WERI-Rb-1 (cell line): Measurements from ENCODE around the gene HHIP.

ENCODE experiments used
- DNase-seq: peaks from one replicate; pipeline ENCODE4 v3.0.0-alpha.2; 2020
- H3K27ac ChIP-seq: fragments of 250-450 bp; sonication (Bioruptor Pico); 2 replicates; pipeline ENCODE4 v1.5.1; 2020; ENCODE audit warnings: mild to moderate bottlenecking, moderate library complexity
- H3K27me3 ChIP-seq: fragments of 250-450 bp; sonication (Bioruptor Pico); 2 replicates; pipeline ENCODE4 v1.5.1; 2021; ENCODE audit warnings: mild to moderate bottlenecking, low read depth, moderate library complexity; ENCODE audit not compliant: insufficient read depth, severe bottlenecking
- H3K36me3 ChIP-seq: fragments of 250-450 bp; sonication (Bioruptor Pico); 2 replicates; pipeline ENCODE4 v1.5.1; 2020; ENCODE audit warnings: mild to moderate bottlenecking, moderate library complexity
- H3K4me3 ChIP-seq: 2 replicates; pipeline ENCODE4 v1.5.1; 2011; ENCODE audit warnings: low read depth, mild to moderate bottlenecking, control low read depth, low read length
- H3K9me3 ChIP-seq: fragments of 250-450 bp; sonication (Bioruptor Pico); 2 replicates; pipeline ENCODE4 v1.5.1; 2021; ENCODE audit warnings: mild to moderate bottlenecking, moderate library complexity; ENCODE audit not compliant: severe bottlenecking
- TF ChIP-seq, protein P1 (sequence below): IDR thresholded peaks from 2 replicates; pipeline ENCODE4 v1.5.1; 2011; ENCODE audit warnings: low read depth, mild to moderate bottlenecking, control low read depth, inconsistent platforms, low read length

HHIP gene

GRCh38 chr4:144739511-144740033 lies 93.6 kb downstream of the HHIP start:
- Histone ChIP-seq H3K9me3 (no peaks in the 10 kb centered on the region), H3K27ac (no peak overlapping the region), H3K4me3 (no peak overlapping the region), H3K27me3 (no peaks in the 10 kb centered on the region), H3K36me3 (no peaks in the 10 kb centered on the region)
- TF ChIP-seq, protein P1, sequence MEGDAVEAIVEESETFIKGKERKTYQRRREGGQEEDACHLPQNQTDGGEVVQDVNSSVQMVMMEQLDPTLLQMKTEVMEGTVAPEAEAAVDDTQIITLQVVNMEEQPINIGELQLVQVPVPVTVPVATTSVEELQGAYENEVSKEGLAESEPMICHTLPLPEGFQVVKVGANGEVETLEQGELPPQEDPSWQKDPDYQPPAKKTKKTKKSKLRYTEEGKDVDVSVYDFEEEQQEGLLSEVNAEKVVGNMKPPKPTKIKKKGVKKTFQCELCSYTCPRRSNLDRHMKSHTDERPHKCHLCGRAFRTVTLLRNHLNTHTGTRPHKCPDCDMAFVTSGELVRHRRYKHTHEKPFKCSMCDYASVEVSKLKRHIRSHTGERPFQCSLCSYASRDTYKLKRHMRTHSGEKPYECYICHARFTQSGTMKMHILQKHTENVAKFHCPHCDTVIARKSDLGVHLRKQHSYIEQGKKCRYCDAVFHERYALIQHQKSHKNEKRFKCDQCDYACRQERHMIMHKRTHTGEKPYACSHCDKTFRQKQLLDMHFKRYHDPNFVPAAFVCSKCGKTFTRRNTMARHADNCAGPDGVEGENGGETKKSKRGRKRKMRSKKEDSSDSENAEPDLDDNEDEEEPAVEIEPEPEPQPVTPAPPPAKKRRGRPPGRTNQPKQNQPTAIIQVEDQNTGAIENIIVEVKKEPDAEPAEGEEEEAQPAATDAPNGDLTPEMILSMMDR = no peak
- no peak for DNase-seq

DNA sequence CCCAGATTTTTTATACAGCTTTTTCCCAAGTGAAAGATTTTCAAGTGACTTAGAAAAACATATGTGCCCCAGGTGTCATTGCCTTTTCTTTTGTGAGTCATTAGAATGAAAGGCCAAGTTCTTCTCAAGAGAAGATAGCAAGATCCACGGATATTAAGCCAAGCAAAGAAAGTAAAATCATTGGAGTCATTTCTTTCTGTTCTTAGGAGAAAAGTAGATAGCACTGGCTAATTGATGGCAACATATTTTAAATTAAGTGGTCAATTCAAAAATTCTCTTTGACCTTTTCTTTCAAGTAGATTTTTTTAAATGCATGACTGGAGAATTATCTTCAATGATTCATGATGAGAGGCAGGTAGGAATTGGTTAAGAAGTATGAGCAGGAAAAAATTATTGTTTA lies 94.4 kb downstream of the HHIP start:
- Histone ChIP-seq H3K27me3 (no peaks in the 10 kb centered on the region), H3K36me3 (no peaks in the 10 kb centered on the region), H3K9me3 (no peaks in the 10 kb centered on the region), H3K27ac (no peak overlapping the region), H3K4me3 (no peak overlapping the region)
- TF ChIP-seq, protein P1 = no peak
- no peak for DNase-seq

DNA sequence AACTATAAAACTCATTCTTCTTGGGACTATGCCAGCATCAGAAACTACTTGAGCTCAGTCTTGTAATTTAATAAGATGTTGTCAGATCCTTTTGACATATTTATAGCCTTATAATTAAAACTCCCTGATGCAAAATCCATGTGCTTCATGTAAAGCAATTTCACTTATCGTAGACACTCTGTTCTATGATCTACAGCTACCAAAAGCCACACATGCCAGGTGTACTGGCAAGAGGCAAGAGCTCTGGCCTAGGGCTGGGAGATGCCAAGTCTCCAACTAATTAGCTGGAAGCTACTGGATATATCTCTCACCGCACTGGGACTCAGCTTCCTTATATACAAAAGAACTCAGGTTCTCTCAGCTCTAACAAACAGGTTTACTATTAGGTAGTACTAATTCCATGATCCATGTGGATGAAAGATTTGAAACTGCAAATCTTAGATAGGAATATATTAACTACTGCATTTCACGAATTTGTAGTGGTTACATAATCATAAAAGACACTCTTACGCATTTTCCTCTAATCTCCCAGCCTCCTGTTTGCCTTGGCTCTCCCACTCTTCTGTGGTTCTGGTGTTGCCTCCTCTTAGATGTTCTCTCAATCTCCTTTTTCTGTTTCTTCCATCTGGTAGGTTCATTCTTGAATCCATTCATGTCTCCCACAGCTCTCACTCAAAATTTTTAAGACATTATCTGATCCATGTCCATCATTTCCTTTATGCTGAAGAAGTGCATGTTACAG lies 103.0 kb downstream of the HHIP start:
- TF ChIP-seq, protein P1 = no peak
- no peak for DNase-seq
- Histone ChIP-seq H3K9me3 (no peaks in the 10 kb centered on the region), H3K27ac (no peak overlapping the region), H3K4me3 (no peak overlapping the region), H3K36me3 (no peaks in the 10 kb centered on the region), H3K27me3 (no peaks in the 10 kb centered on the region)

- TF ChIP-seq, protein P1 = no peak
- Histone ChIP-seq H3K36me3 (no peaks in the 10 kb centered on the region), H3K27ac (no peak overlapping the region), H3K9me3 (no peaks in the 10 kb centered on the region), H3K27me3 (no peaks in the 10 kb centered on the region), H3K4me3 (no peak overlapping the region)
- DNase-seq = no peak
Observed at GRCh38 chr4:144750348-144750747, 104.4 kb downstream of the HHIP start.

DNA sequence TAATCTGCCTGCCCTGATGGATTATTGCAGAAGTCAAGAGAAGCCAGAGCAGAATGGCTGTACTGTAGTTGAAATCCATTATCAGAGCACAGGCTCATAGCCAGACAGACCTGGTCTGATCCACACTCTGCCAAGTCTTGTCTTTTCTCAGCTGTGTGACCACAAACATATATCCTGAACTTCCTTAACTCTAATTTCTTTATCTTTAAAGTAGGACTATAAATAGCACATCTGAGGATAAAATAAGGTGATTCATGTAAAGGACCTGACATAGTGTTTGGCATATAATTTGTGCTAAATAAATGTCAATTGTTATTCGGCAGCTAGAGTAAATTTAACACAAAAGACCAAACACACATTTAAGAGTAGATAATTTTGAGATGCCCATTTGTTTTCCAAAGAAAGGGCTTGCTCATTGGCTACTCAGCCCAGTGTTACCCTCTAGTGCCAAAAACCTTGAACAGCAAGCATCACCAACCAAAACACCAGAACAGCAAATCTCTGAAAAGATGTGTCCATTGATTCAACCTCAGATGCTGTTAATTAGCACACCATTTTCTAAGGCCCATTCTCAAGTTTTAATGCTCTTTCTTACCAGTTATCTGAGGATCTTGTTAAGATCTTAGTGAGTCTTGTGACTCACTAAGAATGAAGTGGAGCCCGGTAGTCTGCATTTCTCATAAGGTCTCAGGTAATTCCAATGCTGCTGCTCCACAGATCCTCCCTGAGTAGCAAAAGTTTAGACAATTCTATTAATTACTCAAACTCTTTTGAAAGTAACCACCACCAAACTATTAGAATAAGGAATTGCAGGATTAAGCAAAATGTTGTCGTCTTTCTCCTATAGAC lies 108.8 kb downstream of the HHIP start:
- DNase-seq = peak; percentile 29
- no peak overlapping the region for H3K4me3 ChIP-seq
- TF ChIP-seq, protein P1 = peak; percentile 80
- no peaks in the 10 kb centered on the region for H3K36me3 ChIP-seq
- no peaks in the 10 kb centered on the region for H3K27me3 ChIP-seq
- no peak overlapping the region for H3K27ac ChIP-seq
- no peaks in the 10 kb centered on the region for H3K9me3 ChIP-seq
